ENCODE results near the gene PLD3.

DNA sequence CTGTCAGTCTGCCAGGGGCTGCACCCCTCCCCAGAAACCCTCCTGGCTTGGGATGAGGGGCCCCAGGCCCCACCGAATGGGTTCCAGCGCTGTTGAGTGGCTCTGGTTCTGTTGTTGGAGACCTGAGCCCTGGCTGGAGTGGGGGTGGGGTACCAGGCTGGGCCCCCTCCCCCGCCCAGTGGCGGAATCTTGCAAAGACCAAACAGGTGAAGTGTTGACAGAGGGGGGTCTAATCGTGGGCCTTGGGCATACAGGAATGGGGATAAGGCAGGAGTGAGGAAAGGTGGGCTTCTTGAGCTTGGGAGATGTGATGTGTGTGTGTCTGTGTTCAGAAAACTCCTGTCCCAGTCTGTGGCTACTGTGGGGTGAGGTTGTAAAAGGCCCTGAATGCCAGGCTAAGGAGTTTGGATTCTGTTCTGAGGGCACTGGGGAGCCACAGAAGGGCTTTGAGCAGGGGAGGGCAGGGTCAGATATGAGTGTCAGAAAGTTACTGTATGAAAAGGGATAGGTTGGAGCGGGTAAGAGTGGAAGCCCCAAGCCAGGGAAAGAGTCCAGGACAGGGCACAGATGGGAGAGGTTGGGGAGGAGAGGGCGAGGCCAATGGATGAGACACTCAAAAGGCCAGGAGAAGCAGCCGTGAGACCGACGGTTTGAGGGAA lies 41.7 kb downstream of the PLD3 start, which contains the start of gene HIPK4:
- TF ChIP-seq POLR2A (IDR thresholded peaks at IDR 0.05), result no peak
- TF ChIP-seq, protein P1, sequence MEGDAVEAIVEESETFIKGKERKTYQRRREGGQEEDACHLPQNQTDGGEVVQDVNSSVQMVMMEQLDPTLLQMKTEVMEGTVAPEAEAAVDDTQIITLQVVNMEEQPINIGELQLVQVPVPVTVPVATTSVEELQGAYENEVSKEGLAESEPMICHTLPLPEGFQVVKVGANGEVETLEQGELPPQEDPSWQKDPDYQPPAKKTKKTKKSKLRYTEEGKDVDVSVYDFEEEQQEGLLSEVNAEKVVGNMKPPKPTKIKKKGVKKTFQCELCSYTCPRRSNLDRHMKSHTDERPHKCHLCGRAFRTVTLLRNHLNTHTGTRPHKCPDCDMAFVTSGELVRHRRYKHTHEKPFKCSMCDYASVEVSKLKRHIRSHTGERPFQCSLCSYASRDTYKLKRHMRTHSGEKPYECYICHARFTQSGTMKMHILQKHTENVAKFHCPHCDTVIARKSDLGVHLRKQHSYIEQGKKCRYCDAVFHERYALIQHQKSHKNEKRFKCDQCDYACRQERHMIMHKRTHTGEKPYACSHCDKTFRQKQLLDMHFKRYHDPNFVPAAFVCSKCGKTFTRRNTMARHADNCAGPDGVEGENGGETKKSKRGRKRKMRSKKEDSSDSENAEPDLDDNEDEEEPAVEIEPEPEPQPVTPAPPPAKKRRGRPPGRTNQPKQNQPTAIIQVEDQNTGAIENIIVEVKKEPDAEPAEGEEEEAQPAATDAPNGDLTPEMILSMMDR (IDR thresholded peaks at IDR 0.05), result no peak
